Measurements from ENCODE around the gene ARPC5.
"Not testable (repeated sequence)": the region's sequence is repeated elsewhere in the genome, so short reads cannot be mapped to it uniquely, and the experiment has no call there.

Gene ARPC5

DNA sequence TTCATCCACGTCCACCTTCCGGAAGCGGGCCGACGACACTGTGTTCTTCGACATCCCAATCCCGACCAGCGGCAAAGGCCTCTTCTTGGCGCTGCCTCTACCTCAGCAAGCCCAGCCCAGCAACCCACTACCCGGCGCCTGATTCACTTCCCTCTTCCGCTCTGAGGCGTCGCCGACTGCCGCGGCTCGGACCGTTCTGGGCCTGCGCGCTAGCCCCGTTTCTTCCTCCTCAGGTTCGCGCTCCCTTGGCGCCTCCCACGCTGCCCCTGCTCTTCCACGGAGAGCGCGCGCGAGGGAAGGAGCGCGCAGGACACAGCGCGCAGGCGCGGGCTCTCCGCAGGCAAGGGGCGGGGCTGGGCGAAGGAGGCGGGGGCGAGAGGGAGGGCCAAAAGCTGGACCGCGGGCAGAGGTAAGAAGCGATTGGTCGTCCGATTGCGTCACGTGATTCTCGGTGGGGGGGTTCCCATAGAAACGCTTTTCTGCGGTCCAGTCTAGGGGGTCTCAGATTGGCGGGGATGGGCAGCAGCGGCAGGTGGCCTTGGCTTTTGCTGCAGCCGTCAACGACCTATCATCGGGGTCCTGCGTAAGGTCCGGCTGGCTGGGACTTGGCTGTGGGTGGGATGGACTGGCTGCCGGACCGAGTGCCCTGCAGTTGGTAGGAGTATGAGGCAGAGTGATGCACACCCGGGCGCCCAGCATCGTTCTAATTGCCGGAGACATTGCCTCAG is at the start of gene ARPC5:
TSS of gene ARPC5 (minus strand) at position 178 of the 728 bp plus-strand sequence. CDS start at position 54, 124 bp downstream.
- DNase-seq = peak; percentile 100

- peak; percentile 74 for DNase-seq
Observed at GRCh38 chr1:183685112-183685713, 49.6 kb upstream of the ARPC5 start.

GRCh38 chr1:183679363-183679762 is 43.8 kb upstream of the ARPC5 start:
- DNase-seq = not testable (repeated sequence)

DNA sequence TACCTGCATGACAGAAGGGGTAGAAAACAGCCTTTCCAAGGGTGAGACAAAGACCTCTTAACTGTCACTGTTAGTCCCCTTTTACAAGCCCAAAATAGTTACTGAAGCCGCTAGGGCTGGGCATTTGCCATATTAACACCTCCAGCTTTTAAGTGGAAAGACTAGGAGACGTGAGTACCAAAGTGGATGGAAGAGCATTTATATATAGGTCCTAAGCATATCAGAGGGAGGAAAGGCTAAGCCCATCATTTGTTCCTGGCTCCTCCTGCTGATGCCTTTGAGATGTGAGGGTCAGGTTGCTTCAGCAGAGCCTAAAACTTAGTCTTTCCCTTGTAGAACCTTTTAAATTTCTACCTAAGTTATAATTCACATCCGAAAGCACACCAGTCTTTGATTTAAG is 43.2 kb upstream of the ARPC5 start:
- DNase-seq = no peak

DNA sequence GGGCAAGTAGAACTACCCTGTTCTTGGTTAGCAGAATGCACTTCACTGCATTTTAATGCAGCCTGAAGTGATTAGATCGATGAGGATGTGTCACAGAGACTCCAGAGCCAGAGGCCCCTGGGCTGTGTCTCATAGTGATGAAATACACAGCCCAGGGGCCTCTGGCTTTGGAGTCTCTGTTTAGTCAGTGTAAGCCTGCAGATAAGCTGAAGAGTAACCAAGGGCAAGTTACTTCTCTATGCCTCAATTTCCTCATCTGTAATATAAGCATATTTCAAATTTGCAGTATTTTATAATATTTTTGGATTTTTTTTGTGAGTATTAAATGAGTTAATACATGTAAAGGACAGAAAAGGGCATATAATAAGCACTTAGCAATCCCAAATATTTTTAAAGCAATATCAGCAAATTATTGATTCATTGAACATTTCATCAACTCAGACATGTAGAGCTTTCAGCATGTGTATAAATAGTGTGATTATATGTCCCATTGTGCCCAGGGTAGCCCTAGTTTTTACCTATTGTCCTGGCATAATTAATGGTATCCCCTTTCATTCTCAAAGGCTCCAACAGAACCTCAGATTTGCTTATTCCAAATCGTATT is 41.1 kb upstream of the ARPC5 start:
- peak; percentile 55 for DNase-seq

DNA sequence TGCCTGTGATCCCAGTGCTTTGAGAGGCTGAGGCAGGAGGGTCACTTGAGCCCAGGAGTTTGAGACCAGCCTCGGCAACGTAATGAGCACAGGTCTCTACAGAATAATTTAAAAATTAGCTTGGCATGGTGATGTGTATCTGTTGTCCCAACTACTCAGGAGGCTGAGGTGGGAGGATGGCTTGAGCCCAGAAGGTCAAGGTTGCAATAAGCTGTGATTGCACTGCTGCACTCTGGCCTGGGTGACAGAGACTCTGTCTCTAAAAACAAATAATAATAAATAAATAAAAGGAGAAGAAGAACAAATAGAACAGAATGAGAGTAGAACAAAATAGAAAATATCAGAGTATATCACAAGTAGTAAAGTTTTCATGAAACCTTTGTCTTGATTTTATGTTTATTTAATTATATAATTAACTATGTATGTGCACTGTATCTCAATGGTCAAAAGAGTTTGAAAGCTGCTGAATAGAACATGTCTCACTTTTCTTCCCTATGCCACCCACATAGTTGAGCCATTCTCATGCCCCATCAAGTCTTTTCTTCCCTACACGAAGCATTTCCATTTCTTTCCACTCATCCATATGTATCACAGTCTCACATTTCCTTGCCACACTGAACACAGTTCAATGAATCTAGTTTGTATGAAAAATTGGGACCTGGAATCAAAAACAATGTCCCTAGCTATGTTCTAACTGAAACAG is 40.5 kb upstream of the ARPC5 start:
- DNase-seq = no peak

DNA sequence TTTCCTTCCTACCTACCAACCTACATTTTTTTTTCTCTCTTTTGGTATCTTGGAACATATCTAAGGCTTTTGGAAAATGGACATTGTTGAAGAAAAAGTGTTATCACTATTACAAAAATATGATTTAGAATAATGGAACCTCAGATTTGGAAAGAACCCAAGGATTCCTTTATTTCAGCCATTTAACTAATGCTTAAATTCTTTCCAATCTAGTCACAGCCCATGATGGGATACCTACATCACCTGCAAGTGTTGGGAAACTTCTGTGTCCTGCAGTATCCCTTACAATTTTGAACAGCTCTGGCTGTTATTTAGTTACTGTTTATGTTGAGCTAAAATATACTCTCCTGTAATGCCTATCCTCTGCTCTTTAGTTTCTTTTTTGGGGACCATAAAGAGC is 39.8 kb upstream of the ARPC5 start:
- no peak for DNase-seq

- no peak for DNase-seq
Observed at GRCh38 chr1:183674886-183675285, 39.3 kb upstream of the ARPC5 start.

- DNase-seq = no peak
Observed at GRCh38 chr1:183674339-183674738, 38.8 kb upstream of the ARPC5 start.

DNA sequence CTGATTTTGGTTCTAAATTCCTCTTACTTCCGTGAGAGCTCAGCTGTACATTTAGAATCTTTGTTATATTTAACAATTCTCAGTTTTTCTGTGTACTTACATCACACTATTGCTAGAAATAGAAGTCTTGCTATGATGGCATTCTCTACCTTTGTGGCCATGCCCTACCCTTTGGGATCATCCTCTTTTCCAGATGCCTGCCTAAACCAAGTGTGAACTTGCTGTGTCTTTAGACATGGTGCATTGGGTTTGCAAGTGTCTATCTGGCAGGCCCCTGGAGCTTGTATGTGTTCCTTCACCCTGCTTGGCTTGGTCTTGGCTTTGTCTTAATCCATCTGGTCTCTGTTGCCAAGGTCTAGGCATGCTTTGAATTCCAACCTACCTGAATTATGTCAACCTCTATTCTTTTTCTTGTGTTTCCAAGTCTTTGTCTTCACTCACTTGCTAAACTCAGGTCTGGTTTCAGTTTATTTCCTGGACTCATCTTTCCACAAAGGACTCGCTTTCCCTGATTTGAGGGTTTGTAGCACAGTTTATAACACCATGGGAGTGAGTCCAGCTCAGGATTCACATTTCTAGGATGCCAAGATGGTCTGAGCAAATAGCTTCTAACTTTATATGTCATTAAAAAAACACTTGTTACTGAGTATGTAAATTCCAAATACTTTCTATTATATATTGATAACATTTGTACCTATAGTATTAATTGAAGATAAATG is 38.2 kb upstream of the ARPC5 start:
- DNase-seq = no peak

- no peak for DNase-seq
Observed at GRCh38 chr1:183670169-183670568, 34.6 kb upstream of the ARPC5 start.

DNA sequence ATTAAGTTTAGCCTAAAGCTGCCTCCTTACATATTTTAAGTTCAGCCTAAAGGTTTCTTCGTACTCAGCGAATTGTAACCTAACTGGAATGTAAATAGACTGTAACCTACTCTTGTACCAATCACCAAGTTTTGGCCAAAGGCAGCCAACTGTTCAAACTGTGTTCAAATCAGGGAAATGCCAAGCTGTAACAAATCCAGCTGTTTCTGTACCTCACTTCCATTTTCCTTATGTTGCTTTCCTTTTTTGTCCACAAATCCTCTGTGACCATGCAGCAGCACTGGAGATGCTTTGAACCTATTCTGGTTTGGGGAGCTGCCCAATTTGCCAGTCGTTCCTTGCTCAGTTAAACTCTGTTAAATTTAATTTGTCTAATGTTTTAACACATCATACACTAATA is 20.8 kb upstream of the ARPC5 start:
- no peak for DNase-seq

DNA sequence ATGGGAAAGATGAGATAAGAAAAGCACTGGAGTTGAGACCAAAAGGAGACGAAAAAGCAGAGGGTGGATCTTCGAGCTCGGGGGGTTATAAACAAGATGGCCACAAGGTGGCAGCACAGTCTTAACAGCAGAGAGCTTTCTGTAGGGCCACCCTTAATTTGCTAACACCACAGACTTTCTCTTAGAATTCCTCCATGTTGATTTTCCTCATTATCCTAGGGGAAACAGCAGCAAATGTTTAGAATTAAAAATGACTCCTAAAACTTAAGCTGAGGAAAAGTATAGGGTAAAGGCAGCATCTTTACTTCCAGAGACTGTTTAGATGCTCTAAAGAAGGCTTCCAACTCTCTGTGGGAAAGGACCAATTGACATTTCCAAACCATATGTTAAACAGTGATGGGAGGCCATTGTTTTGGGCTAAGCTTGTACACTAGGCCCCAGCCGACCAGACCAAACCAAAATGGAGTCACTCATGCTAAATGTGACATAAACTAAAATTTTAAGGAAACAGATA is 20.0 kb upstream of the ARPC5 start:
- DNase-seq = peak; percentile 86

- DNase-seq = no peak
Observed at GRCh38 chr1:183654706-183655105, 19.1 kb upstream of the ARPC5 start.

- peak; percentile 71 for DNase-seq
Observed at GRCh38 chr1:183653876-183654451, 18.4 kb upstream of the ARPC5 start.

DNA sequence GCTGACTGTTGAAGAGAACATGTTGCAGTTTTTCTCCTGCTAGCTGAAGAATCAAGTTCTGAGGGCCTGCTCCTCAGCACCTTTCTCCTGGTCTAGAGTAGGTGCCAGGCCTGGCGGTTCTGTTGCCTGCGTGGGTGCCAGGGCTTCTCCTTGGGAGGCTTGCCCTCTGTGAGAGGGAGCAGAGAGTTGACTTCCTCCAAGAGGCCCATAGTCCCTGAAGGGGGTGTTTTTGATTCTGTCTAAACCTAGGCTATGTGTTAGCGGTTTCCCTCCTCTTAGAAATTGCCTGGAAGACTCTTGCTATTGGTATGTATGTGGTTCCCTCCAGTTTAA is 17.8 kb upstream of the ARPC5 start:
- DNase-seq = no peak

DNA sequence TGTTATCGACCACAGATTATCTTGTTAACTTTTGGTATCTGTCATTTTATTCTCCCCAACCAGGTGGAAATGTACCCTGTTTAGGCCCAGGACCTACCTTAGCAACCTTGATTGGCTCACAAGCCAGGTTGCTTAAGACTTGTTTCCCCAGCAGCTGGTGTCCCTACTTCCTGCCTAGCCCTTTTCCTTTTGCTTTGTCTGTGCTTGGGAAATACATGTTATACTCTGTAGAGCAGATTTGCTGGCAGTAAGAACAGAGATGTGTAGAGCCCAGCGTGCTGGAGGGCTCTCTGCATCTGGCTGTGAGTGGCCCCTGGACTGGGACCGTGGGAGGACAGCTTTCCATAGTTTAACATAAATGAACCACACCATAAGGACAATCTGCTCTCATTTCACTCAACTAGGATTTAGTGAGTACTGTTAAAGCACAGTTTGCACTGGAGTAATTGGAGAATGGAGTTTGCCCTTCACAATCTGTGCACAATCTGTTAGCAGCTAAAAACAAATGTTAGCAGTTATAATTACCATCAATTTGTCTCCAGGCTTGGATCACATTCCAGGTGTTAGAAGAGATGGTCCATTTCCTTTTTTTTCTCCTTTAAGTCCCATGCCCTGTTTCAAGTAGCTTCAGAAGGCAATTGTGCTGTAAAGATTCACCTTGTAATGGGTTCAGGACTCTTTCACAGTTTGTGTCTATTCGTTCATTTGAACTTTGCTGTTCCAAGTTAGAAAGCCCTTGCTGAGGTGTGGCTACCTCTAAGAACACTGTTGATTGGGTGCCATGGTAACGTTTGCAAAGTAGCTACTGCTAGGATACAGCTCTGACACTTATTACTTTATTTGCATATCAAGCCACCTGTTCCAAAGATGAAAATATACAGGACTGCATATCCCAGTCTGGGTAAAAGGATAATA is 17.2 kb upstream of the ARPC5 start, which contains the start of gene APOBEC4:
TSS of gene APOBEC4 (minus strand) at position 770 of the 915 bp plus-strand sequence. CDS start 4,535 bp downstream, outside the sequence.
- DNase-seq = peak; percentile 97

DNA sequence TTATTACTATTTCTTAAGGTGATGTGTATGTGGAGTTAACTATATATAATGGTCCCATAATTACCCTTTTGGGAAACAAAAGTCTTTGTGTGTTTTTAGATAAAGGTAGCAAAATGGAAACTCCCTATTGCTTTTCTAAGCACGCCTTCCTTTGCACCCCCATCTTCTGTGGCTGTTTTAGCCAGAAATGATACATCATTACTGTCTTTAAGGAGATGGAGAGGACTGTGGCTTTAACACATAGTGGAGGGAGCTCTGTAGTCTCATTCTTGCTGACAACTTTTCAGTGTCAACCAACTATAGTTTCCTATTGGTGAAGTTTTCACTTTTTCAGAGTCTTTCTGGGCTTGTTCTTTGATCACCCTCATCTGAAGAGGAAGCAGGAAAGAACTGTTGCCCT is 16.5 kb upstream of the ARPC5 start:
- DNase-seq = peak; percentile 43

DNA sequence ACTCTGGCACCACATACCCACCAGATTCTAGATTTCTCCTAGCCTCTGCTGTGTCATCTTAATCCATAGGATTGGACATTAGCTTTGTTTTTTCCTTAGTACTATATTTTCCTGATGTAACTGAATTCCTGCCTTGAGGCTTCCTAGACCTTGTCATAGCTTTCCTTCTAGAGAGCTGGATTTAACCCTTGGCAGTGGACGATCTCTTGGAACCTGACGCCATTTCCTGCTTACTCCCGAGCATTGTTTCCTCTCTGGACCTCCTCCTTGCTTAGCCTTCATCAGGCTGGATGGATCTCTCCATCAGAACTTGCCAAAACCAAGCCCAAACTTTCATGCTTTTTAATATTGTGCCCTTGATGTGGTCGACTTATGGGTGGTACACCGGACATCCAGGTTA is 16.0 kb upstream of the ARPC5 start:
- DNase-seq = peak; percentile 31

- peak; percentile 15 for DNase-seq
Observed at GRCh38 chr1:183648042-183648441, 12.5 kb upstream of the ARPC5 start.

DNA sequence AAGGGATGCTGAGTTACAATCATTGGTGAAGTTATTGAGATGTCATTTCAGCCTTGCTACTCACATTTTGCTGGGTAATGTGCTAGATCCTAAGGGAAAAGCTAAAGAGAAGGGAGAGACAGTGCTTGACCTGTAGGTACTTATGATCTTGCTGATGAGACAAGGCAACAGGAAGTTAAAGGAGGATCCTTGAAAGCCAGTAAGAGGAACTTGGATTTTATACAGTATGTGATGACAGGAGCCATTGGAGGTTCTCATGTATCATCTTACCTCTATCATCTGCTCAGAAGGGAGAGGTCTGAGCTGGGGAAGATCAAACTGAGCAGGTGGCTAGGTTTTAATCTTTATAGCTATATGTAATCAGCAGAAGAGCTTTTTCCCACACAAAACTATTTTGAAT is 11.2 kb upstream of the ARPC5 start:
- DNase-seq = peak; percentile 46
